Spleen (tissue), 11 donors: ENCODE data around the gene DNAH9. TPM values are rescaled to one million over a fixed set of nuclear protein-coding genes. Genes with fewer than 3 reads are reported as not detected.
A peak's percentile ranks its signal among the peaks of the same experiment; 100 is the strongest.

Experiments
- DNase-seq: peaks from one replicate; pipeline ENCODE4 v3.0.0-alpha.2; 2020
- H3K27ac ChIP-seq, 8 donors: fragments of 200-600 bp; sonication (generic) in 7 of 8; 1 replicate in 4 of 8; 2 replicates in 4 of 8; pipeline versions ENCODE4 v1.5.0 to v1.8.0; 2016 to 2021; ENCODE audit warnings: inconsistent platforms in 4 of 8, mild to moderate bottlenecking in 4 of 8, moderate library complexity in 1 of 8
- H3K27me3 ChIP-seq, 7 donors: fragments of 200-600 bp; sonication (generic) in 6 of 7; replicated peaks in 1 of 7; 1 replicate in 4 of 7; 2 replicates in 3 of 7; pipeline versions ENCODE4 v1.5.0 to v1.8.0; 2016 to 2021; ENCODE audit warnings: inconsistent platforms in 3 of 7, mild to moderate bottlenecking in 1 of 7
- H3K36me3 ChIP-seq, 6 donors: fragments of 200-600 bp; sonication (generic) in 5 of 6; 1 replicate in 4 of 6; 2 replicates in 2 of 6; pipeline versions ENCODE4 v1.5.0 to v1.8.0; 2016 to 2021; ENCODE audit warnings: inconsistent platforms in 2 of 6
- H3K4me1 ChIP-seq, 6 donors: fragments of 200-600 bp; sonication (generic) in 5 of 6; 1 replicate in 3 of 6; 2 replicates in 3 of 6; pipeline versions ENCODE4 v1.5.0 to v1.8.0; 2016 to 2021; ENCODE audit warnings: inconsistent platforms in 3 of 6
- H3K4me3 ChIP-seq, 8 donors: fragments of 200-600 bp; sonication (generic) in 7 of 8; 1 replicate in 4 of 8; 2 replicates in 4 of 8; pipeline versions ENCODE4 v1.5.0 to v1.8.0; 2016 to 2021; ENCODE audit warnings: inconsistent platforms in 4 of 8, mild to moderate bottlenecking in 4 of 8, moderate library complexity in 2 of 8
- H3K9me3 ChIP-seq, 8 donors: fragments of 200-600 bp; sonication (generic) in 7 of 8; 1 replicate in 4 of 8; 2 replicates in 4 of 8; pipeline versions ENCODE4 v1.5.0 to v1.8.0; 2016 to 2021; ENCODE audit warnings: inconsistent platforms in 4 of 8
- POLR2A ChIP-seq, 3 donors: fragments of 450-650 bp; IDR thresholded peaks; one replicate each; pipeline ENCODE4 v1.5.1; 2017; ENCODE audit warnings: antibody characterized with exemption in 3 of 3, mild to moderate bottlenecking in 1 of 3
- POLR2AphosphoS5 ChIP-seq, 3 donors: sonication (generic); formaldehyde crosslinking; IDR thresholded peaks; one replicate each; pipeline ENCODE4 v1.5.1; 2017; ENCODE audit warnings: antibody characterized with exemption in 3 of 3
- WGBS, 5 donors: extraction: QIAGEN DNeasy Blood & Tissue Kit in 3 of 5; methylation state at CpG; one replicate each; pipeline versions ENCODE4 v1.1.5 to v1.1.7; 2013 to 2018; 5-methylcytosine and 5-hydroxymethylcytosine counted together
- intact Hi-C: fragments of 100-400 bp; cut with DNase I; formaldehyde crosslinking; loops from one replicate; pipeline ENCODE4 v1.15.0; 2023; ENCODE audit warnings: low total_unique reads
- polyA plus RNA-seq, 3 donors: library from polyadenylated mRNA; stranded (reverse); fragments of 200-250 nt; gene quantifications; one replicate each; pipeline ENCODE4 v1.2.1, GENCODE V29; 2013
- total RNA-seq, 7 donors: library from RNA; depleted of rRNA in 3 of 7; stranded (reverse); fragments of >200 nt in 3 of 7; fragmentation: NEBNext Ultra II Directional in 4 of 7; extraction: Animal tissue kit (Norgen Biotek cat#: 25700) in 4 of 7; gene quantifications; one replicate each; pipeline versions ENCODE4 v1.1.0 to v1.2.1, GENCODE V29; 2016 to 2021
- TF ChIP-seq, protein P1 (sequence below), 11 experiments: fragments of 200-600 bp in 7 of 11; fragments of 450-650 bp in 4 of 11; sonication (generic) in 4 of 11; IDR thresholded peaks in 8 of 11; conservative IDR thresholded peaks in 3 of 11; 1 replicate in 7 of 11; 2 replicates in 4 of 11; pipeline versions ENCODE4 v1.4.0 to v1.8.0; 2016 to 2021; ENCODE audit warnings: antibody characterized with exemption in 11 of 11, inconsistent platforms in 4 of 11, mild to moderate bottlenecking in 1 of 11
- donor health status: healthy with polysubstance abuse.
- donor health status: DM: no; HTN: no; CAD: no; lungs with moderate emphysema.
- donor health status: DM: no; HTN: no; CAD: no.
- donor health status: Bipolar disorder and iron deficiency.
- donor health status: healthy.
- donor health status: DM: no; HTN: no; CAD: no.
- donor health status: DM: yes; HTN: yes; CAD: no.

The DNAH9 gene
- total and polyA plus RNA-seq, 10 donors, result 0.06 to 0.92 (median 0.22) TPM; not detected in 2

DNA sequence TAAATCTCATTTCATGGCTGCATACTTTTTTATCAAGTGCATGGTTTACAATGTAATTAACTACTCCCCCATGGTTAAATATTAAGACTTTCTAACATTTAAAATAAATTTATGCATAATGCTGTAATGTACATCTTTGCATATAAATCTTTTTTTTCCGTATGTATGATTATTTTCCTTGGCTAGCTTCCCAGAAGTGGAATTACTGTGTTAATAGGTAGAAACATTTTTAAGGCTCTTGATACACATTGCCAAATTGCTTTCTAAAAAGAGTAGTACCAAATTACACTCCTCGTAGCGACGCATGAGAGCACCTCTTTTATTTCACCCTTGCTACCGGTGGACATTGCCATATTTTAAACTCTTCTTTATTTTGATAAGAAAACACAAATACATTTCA is 141.1 kb downstream of the DNAH9 start:
- intact Hi-C loops, result no loop called here
- Histone ChIP-seq H3K27ac (no peak overlapping the region), H3K4me3 (no peak overlapping the region), H3K4me1 (no peaks in the 10 kb centered on the region), H3K27me3 (no peaks in the 10 kb centered on the region), H3K9me3 (peaks cover 0 to 6% (median 0%) of the 10 kb centered on the region in 8 donors), H3K36me3 (no peaks in the 10 kb centered on the region)
- TF ChIP-seq POLR2A (IDR thresholded peaks at IDR 0.05) (no peak), POLR2AphosphoS5 (IDR thresholded peaks at IDR 0.05) (no peak)
- TF ChIP-seq, protein P1, sequence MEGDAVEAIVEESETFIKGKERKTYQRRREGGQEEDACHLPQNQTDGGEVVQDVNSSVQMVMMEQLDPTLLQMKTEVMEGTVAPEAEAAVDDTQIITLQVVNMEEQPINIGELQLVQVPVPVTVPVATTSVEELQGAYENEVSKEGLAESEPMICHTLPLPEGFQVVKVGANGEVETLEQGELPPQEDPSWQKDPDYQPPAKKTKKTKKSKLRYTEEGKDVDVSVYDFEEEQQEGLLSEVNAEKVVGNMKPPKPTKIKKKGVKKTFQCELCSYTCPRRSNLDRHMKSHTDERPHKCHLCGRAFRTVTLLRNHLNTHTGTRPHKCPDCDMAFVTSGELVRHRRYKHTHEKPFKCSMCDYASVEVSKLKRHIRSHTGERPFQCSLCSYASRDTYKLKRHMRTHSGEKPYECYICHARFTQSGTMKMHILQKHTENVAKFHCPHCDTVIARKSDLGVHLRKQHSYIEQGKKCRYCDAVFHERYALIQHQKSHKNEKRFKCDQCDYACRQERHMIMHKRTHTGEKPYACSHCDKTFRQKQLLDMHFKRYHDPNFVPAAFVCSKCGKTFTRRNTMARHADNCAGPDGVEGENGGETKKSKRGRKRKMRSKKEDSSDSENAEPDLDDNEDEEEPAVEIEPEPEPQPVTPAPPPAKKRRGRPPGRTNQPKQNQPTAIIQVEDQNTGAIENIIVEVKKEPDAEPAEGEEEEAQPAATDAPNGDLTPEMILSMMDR (IDR thresholded peaks at IDR 0.05 in 8 of 11, conservative IDR thresholded peaks at IDR 0.05 in 3 of 11), result no peak
- no peak for DNase-seq
- 84 to 93% (median 88%) methylated on average over 5 of the region's 5 CpGs for WGBS, 5 donors

DNA sequence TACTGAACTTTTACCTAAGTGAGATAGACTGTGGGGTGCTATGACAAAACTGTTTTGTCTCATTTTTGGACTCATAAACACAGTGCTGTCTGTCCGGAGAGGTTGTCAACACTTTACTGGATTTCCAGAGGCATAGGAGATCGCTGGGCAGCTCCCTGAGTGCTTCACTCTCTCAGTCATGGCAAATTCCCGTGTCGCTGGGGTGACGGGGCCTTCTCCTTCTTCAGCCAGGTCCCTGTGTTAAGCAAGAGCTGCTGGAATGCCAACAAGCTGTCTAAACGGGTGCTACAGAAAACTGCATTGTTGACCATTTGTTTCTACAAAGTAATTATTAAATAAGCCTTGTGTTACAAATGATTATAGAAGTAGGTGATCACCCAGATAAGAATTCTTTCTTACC is 141.6 kb downstream of the DNAH9 start:
- no peak for DNase-seq
- WGBS, 5 donors, result 77 to 88% (median 84%) methylated on average over 6 of the region's 6 CpGs

DNA sequence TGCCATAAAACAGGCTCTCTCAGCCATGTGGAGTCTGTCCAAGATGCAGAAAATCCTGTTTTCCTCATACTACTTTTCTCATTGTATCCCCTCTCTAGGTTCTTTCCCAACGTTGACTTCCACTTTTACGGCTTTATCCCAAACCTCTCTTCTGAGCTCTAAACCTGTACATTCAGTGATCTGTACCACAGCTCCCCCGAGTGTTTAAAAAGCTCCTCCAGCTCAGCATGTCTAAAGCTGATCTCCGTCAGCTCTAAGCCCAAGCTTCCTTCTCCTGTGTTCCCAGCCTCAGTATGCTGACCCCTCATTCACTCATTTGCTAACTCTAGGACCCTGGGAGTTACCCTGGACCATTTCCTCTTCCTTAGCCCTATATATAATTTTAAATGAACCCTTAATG is 144.6 kb downstream of the DNAH9 start:
- peaks cover 0 to 37% (median 19%) of the 10 kb centered on the region in 8 donors for H3K9me3 ChIP-seq
- no peaks in the 10 kb centered on the region for H3K4me1 ChIP-seq
- 33 to 58% (median 36%) methylated on average over 4 of the region's 4 CpGs for WGBS, 5 donors
- H3K27ac ChIP-seq, result no peak overlapping the region
- TF ChIP-seq POLR2A (IDR thresholded peaks at IDR 0.05) (no peak), POLR2AphosphoS5 (IDR thresholded peaks at IDR 0.05) (no peak)
- TF ChIP-seq, protein P1 (IDR thresholded peaks at IDR 0.05 in 8 of 11, conservative IDR thresholded peaks at IDR 0.05 in 3 of 11), result peak in 1 of 11 experiments; percentile 33
- no peaks in the 10 kb centered on the region for H3K36me3 ChIP-seq
- DNase-seq, result no peak
- no peaks in the 10 kb centered on the region for H3K27me3 ChIP-seq
- intact Hi-C loops, result no loop called here
- H3K4me3 ChIP-seq, result no peak overlapping the region

More for the DNA sequence above, 141.6 kb downstream of the DNAH9 start:
- Histone ChIP-seq H3K4me3 (no peak overlapping the region), H3K9me3 (peaks cover 0 to 9% (median 0%) of the 10 kb centered on the region in 8 donors), H3K27ac (no peak overlapping the region), H3K4me1 (no peaks in the 10 kb centered on the region), H3K36me3 (no peaks in the 10 kb centered on the region), H3K27me3 (no peaks in the 10 kb centered on the region)
- TF ChIP-seq POLR2AphosphoS5 (IDR thresholded peaks at IDR 0.05) (no peak), POLR2A (IDR thresholded peaks at IDR 0.05) (no peak)
- TF ChIP-seq, protein P1 (IDR thresholded peaks at IDR 0.05 in 8 of 11, conservative IDR thresholded peaks at IDR 0.05 in 3 of 11), result no peak
- intact Hi-C loops, result no loop called here

DNA sequence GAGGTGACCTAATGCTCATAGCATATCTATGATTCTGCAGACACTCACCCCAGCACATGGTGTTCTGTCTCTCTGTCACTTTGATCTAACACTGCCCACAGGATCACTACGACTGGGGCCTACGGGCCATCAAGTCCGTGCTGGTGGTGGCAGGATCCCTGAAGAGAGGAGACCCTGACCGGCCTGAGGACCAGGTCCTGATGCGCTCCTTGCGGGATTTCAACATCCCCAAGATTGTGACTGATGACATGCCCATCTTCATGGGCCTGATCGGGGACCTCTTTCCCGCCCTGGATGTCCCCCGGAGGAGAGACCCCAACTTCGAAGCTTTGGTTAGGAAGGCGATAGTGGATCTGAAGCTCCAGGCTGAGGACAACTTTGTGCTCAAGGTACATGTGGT is 146.4 kb downstream of the DNAH9 start:
- TF ChIP-seq POLR2A (IDR thresholded peaks at IDR 0.05) (no peak), POLR2AphosphoS5 (IDR thresholded peaks at IDR 0.05) (no peak)
- TF ChIP-seq, protein P1 (IDR thresholded peaks at IDR 0.05 in 8 of 11, conservative IDR thresholded peaks at IDR 0.05 in 3 of 11), result no peak
- Histone ChIP-seq H3K27ac (no peak overlapping the region), H3K4me1 (no peaks in the 10 kb centered on the region), H3K4me3 (no peak overlapping the region), H3K27me3 (no peaks in the 10 kb centered on the region), H3K9me3 (peaks cover 0 to 44% (median 21%) of the 10 kb centered on the region in 8 donors), H3K36me3 (no peaks in the 10 kb centered on the region)
- DNase-seq, result no peak
- WGBS, 5 donors, result 84 to 95% (median 92%) methylated on average over 10 to 11 of the region's 11 CpGs
- intact Hi-C loops, result no loop called here
